Activated naive CD8-positive, alpha-beta T cell (primary cell): Measurements from ENCODE around the gene STK25.

Source experiments
- H3K27ac Mint-ChIP-seq: one replicate; pipeline ENCODE4 v1.8.0; 2021; ENCODE audit warnings: mixed read lengths
- H3K27me3 Mint-ChIP-seq: one replicate; pipeline ENCODE4 v1.8.0; 2021; ENCODE audit warnings: mixed read lengths
- H3K36me3 Mint-ChIP-seq: one replicate; pipeline ENCODE4 v1.8.0; 2021; ENCODE audit warnings: mixed read lengths
- H3K4me1 Mint-ChIP-seq: one replicate; pipeline ENCODE4 v1.8.0; 2021; ENCODE audit warnings: low read depth, mixed read lengths
- H3K4me3 Mint-ChIP-seq: one replicate; pipeline ENCODE4 v1.8.0; 2021; ENCODE audit warnings: mild to moderate bottlenecking, mixed read lengths
- H3K9me3 Mint-ChIP-seq: one replicate; pipeline ENCODE4 v1.8.0; 2021; ENCODE audit warnings: low read depth, mixed read lengths

Gene STK25

DNA sequence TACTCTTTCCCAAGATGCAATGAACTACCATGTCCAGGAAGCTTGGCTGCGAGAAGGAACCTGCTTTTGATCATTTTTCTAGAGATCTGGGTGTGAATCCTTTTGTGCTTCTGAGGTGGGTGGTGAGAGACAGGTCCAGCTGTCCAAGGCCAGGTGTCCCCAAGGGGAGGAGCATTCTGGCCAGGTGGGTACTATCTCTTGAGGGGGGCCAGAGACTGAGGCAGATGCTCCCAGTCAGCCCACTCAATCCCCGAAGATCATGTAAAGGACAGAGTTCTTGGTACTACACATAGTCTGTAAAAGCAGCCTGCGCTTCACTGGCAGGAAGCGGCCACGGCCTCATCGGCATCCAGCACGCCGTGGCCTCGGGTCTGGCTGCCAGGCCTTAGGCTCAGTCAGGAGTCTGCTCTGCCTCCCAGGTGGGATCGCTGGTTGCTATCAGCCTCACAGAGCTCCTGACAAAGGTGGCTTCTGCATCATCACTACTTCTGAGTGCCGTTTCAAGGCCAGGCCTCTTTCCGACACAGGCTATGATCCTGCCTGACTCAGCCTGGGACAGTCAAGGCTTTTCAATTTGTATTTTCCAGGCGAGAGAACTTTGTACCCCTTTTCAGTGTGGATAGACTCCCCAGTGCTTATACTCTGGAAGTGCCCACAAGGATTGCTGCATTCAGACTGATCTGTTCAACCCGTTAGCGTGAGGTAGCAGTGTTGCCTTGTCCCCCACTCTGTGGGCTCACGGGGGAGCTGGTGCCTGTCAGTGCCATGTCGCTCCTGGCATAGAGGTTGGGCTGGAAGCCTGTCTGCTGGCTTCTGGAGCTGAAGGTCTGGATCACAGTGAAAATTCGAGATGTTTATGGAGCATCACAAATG is 29.1 kb downstream of the STK25 start:
- Mint-ChIP-seq H3K36me3 (peaks cover 12% of the 10 kb centered on the region), H3K27me3 (peaks cover 2% of the 10 kb centered on the region), H3K4me3 (no peak overlapping the region), H3K27ac (no peak overlapping the region), H3K4me1 (no peaks in the 10 kb centered on the region), H3K9me3 (no peaks in the 10 kb centered on the region)

- Mint-ChIP-seq H3K27ac (no peak overlapping the region), H3K4me1 (no peaks in the 10 kb centered on the region)
Measured at GRCh38 chr2:241478166-241478565, 30.2 kb downstream of the STK25 start.

DNA sequence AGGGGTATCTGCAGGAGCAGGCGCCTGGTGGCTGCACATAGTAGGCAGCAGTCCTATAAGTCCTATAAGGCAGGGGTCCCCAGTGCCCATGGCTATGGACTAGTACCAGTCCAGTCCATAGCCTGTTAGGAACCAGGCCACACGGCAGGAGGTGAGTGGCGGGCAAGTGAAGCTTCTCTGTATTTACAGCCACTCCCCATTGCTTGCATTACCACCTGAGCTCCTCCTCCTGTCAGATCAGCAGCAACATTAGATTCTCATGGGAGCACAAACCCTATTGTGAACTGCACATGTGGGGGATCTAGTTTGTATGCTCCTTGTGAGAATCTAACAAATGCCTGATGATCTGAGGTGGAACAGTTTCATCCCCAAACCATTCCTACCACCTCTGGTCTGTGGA is 33.1 kb downstream of the STK25 start:
- H3K36me3 Mint-ChIP-seq = peaks cover 18% of the 10 kb centered on the region
- no peaks in the 10 kb centered on the region for H3K9me3 Mint-ChIP-seq
- H3K4me1 Mint-ChIP-seq = peaks cover 1% of the 10 kb centered on the region
- peaks cover 10% of the 10 kb centered on the region for H3K27me3 Mint-ChIP-seq
- no peak overlapping the region for H3K4me3 Mint-ChIP-seq
- no peak overlapping the region for H3K27ac Mint-ChIP-seq

More at GRCh38 chr2:241478166-241478565, 30.2 kb downstream of the STK25 start:
- H3K4me3 Mint-ChIP-seq = no peak overlapping the region
- peaks cover 2% of the 10 kb centered on the region for H3K27me3 Mint-ChIP-seq
- H3K9me3 Mint-ChIP-seq = no peaks in the 10 kb centered on the region
- peaks cover 16% of the 10 kb centered on the region for H3K36me3 Mint-ChIP-seq

DNA sequence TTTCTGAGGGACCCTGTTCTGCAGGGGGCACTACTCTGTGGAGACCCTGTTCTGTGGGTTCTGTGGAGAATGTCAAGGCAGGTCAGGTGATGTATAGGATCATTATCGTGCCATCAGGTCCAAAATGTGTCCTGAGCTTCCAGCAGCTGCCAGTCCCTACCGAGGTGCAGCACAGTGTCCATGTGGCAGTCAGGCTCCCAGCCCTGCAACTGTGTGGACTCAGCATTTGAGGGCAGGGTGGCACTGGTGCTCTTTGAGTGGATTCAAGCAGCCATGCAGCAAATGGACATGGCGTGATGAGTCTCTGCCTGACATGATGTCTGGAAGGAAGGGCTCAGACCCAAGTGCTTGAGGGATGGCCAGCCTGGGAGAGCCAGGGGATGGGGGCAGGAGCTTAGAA is 35.0 kb downstream of the STK25 start:
- Mint-ChIP-seq H3K27me3 (peaks cover 10% of the 10 kb centered on the region), H3K9me3 (no peaks in the 10 kb centered on the region), H3K4me3 (no peak overlapping the region), H3K36me3 (peaks cover 14% of the 10 kb centered on the region), H3K4me1 (peaks cover 4% of the 10 kb centered on the region), H3K27ac (no peak overlapping the region)

DNA sequence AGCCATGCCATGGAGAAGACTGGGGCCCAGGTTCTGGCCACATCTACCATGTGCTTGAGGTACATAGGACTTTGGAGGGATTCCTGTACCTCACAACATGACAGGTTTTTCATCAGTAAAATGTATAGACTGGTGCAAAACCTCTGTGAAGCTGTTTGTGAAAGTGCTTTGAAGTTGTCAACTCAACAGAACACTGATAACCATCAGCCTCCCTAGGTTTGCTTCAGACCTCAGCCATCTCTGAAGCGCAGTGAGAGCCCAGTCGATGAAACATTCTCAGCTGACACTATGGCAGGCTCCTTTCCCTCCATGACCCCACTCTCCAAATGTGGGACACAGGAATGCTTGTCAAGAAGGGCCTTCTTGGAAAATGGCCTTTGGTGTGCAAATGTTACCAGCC is 38.6 kb downstream of the STK25 start:
- peaks cover 15% of the 10 kb centered on the region for H3K36me3 Mint-ChIP-seq
- peaks cover 4% of the 10 kb centered on the region for H3K4me1 Mint-ChIP-seq
- no peak overlapping the region for H3K27ac Mint-ChIP-seq
- peaks cover 10% of the 10 kb centered on the region for H3K27me3 Mint-ChIP-seq
- H3K4me3 Mint-ChIP-seq = no peak overlapping the region
- H3K9me3 Mint-ChIP-seq = no peaks in the 10 kb centered on the region

DNA sequence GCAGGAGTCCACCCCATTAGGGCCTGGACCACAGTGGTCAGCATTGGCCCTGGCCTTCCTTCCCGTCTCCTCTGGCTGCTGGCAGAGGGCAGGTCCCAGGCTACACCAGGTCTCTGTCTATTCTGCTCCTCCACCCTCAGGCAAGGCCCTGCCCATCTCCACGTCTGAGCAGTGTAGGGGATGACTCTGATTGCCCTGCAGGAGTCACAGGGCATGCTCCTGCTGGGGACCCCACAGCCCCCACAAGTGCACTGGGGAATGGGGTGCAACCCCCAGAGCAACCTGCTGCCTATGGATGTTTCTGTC is 40.0 kb downstream of the STK25 start:
- Mint-ChIP-seq H3K4me1 (peaks cover 4% of the 10 kb centered on the region), H3K27ac (no peak overlapping the region), H3K9me3 (no peaks in the 10 kb centered on the region), H3K36me3 (peaks cover 14% of the 10 kb centered on the region), H3K27me3 (peaks cover 10% of the 10 kb centered on the region), H3K4me3 (no peak overlapping the region)

GRCh38 chr2:241467777-241468475 is 40.5 kb downstream of the STK25 start:
- H3K36me3 Mint-ChIP-seq = peaks cover 12% of the 10 kb centered on the region
- peaks cover 10% of the 10 kb centered on the region for H3K27me3 Mint-ChIP-seq
- H3K27ac Mint-ChIP-seq = no peak overlapping the region
- H3K4me1 Mint-ChIP-seq = peaks cover 4% of the 10 kb centered on the region
- H3K4me3 Mint-ChIP-seq = no peak overlapping the region
- no peaks in the 10 kb centered on the region for H3K9me3 Mint-ChIP-seq

GRCh38 chr2:241466230-241466629 is 42.2 kb downstream of the STK25 start:
- Mint-ChIP-seq H3K4me1 (peaks cover 4% of the 10 kb centered on the region), H3K27ac (no peak overlapping the region), H3K4me3 (no peak overlapping the region), H3K27me3 (peaks cover 3% of the 10 kb centered on the region), H3K9me3 (no peaks in the 10 kb centered on the region), H3K36me3 (peaks cover 9% of the 10 kb centered on the region)

- peaks cover 4% of the 10 kb centered on the region for H3K4me1 Mint-ChIP-seq
- no peak overlapping the region for H3K27ac Mint-ChIP-seq
- H3K27me3 Mint-ChIP-seq = no peaks in the 10 kb centered on the region
- H3K9me3 Mint-ChIP-seq = no peaks in the 10 kb centered on the region
- no peak overlapping the region for H3K4me3 Mint-ChIP-seq
- H3K36me3 Mint-ChIP-seq = peaks cover 9% of the 10 kb centered on the region
Measured at GRCh38 chr2:241465543-241465942, 42.8 kb downstream of the STK25 start.

GRCh38 chr2:241463276-241464135 is 44.9 kb downstream of the STK25 start:
- no peaks in the 10 kb centered on the region for H3K9me3 Mint-ChIP-seq
- no peaks in the 10 kb centered on the region for H3K27me3 Mint-ChIP-seq
- H3K36me3 Mint-ChIP-seq = peaks cover 6% of the 10 kb centered on the region
- no peaks in the 10 kb centered on the region for H3K4me1 Mint-ChIP-seq
- no peak overlapping the region for H3K27ac Mint-ChIP-seq
- no peak overlapping the region for H3K4me3 Mint-ChIP-seq

- no peaks in the 10 kb centered on the region for H3K4me1 Mint-ChIP-seq
- H3K4me3 Mint-ChIP-seq = no peak overlapping the region
- peaks cover 6% of the 10 kb centered on the region for H3K36me3 Mint-ChIP-seq
- H3K9me3 Mint-ChIP-seq = no peaks in the 10 kb centered on the region
- no peaks in the 10 kb centered on the region for H3K27me3 Mint-ChIP-seq
- H3K27ac Mint-ChIP-seq = no peak overlapping the region
Measured at GRCh38 chr2:241461693-241462677, 46.4 kb downstream of the STK25 start.

- H3K27ac Mint-ChIP-seq = no peak overlapping the region
- no peaks in the 10 kb centered on the region for H3K4me1 Mint-ChIP-seq
- peaks cover 4% of the 10 kb centered on the region for H3K36me3 Mint-ChIP-seq
- H3K4me3 Mint-ChIP-seq = no peak overlapping the region
- no peaks in the 10 kb centered on the region for H3K9me3 Mint-ChIP-seq
- H3K27me3 Mint-ChIP-seq = peaks cover 4% of the 10 kb centered on the region
Measured at GRCh38 chr2:241460631-241461030, 47.8 kb downstream of the STK25 start.

DNA sequence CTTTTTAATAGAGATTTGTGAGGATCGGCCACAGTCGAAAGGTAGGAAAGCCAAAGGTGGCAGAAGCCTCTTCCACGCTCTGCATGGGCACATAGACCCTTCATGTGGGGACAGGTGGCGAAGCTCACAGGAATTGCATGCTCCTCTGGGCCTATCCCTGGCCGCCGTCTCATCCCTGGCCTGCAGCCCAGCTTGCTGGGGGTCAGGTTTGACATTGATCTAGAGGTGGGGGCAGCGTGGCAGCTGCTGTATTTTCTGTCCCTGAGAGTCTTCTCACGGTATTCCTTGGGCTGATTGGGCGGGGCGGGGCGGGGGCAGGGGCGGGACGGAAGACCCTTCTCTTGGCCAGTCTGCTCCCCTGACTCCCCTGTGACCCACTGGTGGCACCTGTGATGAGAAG is 48.9 kb downstream of the STK25 start:
- Mint-ChIP-seq H3K36me3 (no peaks in the 10 kb centered on the region), H3K4me1 (no peaks in the 10 kb centered on the region), H3K9me3 (no peaks in the 10 kb centered on the region), H3K4me3 (no peak overlapping the region), H3K27ac (no peak overlapping the region), H3K27me3 (peaks cover 4% of the 10 kb centered on the region)

DNA sequence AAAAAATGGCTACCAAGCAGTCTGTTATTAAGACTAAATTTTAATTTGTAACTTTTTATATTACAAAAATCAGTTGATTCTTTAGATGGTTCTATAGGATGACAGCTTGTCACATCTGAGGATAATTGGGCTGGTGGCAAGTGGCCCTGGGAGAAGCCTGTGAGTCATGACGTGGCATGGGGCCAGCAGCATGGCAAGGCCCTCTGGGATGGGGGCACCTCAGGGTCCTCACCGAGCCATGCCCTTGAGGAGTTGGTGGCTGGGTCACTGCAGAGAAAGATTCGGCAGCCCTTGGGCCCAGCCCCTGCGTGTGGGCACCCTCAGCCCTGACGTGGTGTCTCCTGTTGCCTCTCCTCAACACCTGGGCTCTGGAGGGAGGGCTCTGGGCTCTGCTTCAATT is 49.7 kb downstream of the STK25 start:
- Mint-ChIP-seq H3K36me3 (peaks cover 2% of the 10 kb centered on the region), H3K27ac (no peak overlapping the region), H3K4me3 (no peak overlapping the region), H3K4me1 (no peaks in the 10 kb centered on the region), H3K27me3 (peaks cover 6% of the 10 kb centered on the region), H3K9me3 (no peaks in the 10 kb centered on the region)
